ENCODE data around the gene OR51Q1. TPM values are rescaled to one million over a fixed set of nuclear protein-coding genes. Genes with fewer than 3 reads are reported as not detected.

The OR51Q1 gene
- total RNA-seq, 4 donors from 2014 or later: not detected

DNA sequence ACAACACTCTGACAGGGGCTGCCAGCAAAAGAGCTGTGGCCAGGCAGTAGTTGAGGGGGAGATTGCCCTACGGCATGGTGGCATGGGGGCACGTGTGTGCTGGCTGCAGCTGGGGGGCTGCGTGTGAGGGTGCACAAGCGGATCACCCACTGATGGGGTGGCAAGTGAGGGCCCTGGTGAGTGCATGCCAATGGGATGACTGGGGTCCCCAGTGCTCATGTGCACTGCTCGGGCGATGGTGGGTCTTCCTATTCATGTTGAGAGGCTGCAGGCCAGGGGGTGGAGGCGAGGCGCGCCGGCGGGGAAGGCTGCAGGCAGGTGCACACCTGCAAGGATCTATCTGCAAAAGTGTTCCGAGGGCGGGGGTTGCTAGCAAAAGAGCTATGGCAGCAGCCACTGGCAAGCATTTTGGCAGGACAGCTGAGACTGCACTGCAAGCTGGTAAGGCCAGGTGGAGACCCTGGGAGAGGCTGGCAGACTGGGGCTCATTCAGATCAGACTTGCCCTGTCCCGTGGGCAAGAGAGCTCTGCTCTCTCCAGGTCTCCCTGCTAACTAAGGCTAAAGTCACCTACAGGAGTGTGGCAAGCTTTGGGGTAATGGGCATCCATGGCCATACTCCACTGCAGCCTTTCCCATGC, 39.2 kb downstream of the OR51Q1 start:
- TF ChIP-seq, protein P1, sequence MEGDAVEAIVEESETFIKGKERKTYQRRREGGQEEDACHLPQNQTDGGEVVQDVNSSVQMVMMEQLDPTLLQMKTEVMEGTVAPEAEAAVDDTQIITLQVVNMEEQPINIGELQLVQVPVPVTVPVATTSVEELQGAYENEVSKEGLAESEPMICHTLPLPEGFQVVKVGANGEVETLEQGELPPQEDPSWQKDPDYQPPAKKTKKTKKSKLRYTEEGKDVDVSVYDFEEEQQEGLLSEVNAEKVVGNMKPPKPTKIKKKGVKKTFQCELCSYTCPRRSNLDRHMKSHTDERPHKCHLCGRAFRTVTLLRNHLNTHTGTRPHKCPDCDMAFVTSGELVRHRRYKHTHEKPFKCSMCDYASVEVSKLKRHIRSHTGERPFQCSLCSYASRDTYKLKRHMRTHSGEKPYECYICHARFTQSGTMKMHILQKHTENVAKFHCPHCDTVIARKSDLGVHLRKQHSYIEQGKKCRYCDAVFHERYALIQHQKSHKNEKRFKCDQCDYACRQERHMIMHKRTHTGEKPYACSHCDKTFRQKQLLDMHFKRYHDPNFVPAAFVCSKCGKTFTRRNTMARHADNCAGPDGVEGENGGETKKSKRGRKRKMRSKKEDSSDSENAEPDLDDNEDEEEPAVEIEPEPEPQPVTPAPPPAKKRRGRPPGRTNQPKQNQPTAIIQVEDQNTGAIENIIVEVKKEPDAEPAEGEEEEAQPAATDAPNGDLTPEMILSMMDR (IDR thresholded peaks at IDR 0.05; ENCODE audit: low read depth): no peak

DNA sequence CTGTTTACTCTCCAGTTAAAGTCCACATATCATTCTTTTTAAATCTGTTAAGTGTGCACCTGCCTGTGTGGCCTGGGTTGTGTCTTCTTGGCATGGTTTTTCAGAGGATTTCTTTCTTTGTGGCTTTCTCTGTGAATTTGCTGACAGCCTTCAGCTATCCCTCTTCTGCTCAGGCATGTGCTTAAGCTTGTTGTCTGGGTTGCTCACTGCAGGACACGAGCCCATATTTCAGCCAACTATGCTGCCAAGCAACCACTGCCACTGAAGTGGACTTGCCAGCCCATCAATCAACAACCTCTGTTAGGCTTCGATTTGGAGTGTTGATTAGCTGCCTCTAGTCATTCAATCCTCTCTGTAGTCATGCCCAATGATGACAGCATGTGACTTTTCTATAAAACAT, 45.6 kb downstream of the OR51Q1 start:
- TF ChIP-seq, protein P1 (IDR thresholded peaks at IDR 0.05; ENCODE audit: low read depth): no peak

Other genes with a start within 250 kb of the OR51Q1 start
- not detected for gene OR51V1, start 221.4 kb upstream of the OR51Q1 start, total RNA-seq
- gene HBB, start 195.0 kb upstream of the OR51Q1 start, total RNA-seq: 100 to 1,000 TPM in 2 of 4 donors, 10 to 100 TPM in 2; 22.2 to 687 (median 94.5) TPM
- gene HBD, start 187.6 kb upstream of the OR51Q1 start, total RNA-seq: 1 to 10 TPM in 1 of 4 donors, not detected in 3; 4.4 TPM
- gene HBG1, start 172.3 kb upstream of the OR51Q1 start, total RNA-seq: not detected
- gene HBG2, start 167.3 kb upstream of the OR51Q1 start, total RNA-seq: not detected
- not detected for gene HBE1, start 152.2 kb upstream of the OR51Q1 start, total RNA-seq
- not detected for gene OR51B4, start 120.2 kb upstream of the OR51Q1 start, total RNA-seq
- not detected for gene OR51B2, start 97.8 kb upstream of the OR51Q1 start, total RNA-seq
- gene OR51B5, start 78.6 kb upstream of the OR51Q1 start, total RNA-seq: under 1 TPM in 2 of 4 donors, not detected in 2; 0.66 to 0.85 TPM
- gene OR51B6, start 70.6 kb upstream of the OR51Q1 start, total RNA-seq: not detected
- not detected for gene OR51M1, start 38.3 kb upstream of the OR51Q1 start, total RNA-seq
- gene OR51I1, start 19.4 kb downstream of the OR51Q1 start, total RNA-seq: 1 to 10 TPM in 1 of 4 donors, not detected in 3; 2.9 TPM
- gene OR51I2, start 27.2 kb downstream of the OR51Q1 start, total RNA-seq: not detected
- not detected for gene OR52D1, start 66.6 kb downstream of the OR51Q1 start, total RNA-seq
- under 1 TPM in 3 of 4 donors, not detected in 1; 0.17 to 0.57 (median 0.49) TPM for gene UBQLN3, start 87.8 kb downstream of the OR51Q1 start, total RNA-seq
- under 1 TPM; 0.34 to 0.98 (median 0.71) TPM for gene UBQLNL, start 94.6 kb downstream of the OR51Q1 start, total RNA-seq
- gene OR52H1, start 126.4 kb downstream of the OR51Q1 start, total RNA-seq: not detected
- not detected for gene OR52B6, start 158.8 kb downstream of the OR51Q1 start, total RNA-seq
- gene TRIM6, start 174.5 kb downstream of the OR51Q1 start, total RNA-seq: 1 to 10 TPM; 1.6 to 9.2 (median 3.4) TPM
- 10 to 100 TPM in 1 of 4 donors, 1 to 10 TPM in 3; 4.1 to 12.1 (median 8.1) TPM for gene TRIM34, start 202.9 kb downstream of the OR51Q1 start, total RNA-seq